Measurements from ENCODE around the gene PHF2.

Gene PHF2

GRCh38 chr9:93708289-93708986 is 132.1 kb downstream of the PHF2 start:
- no peaks in the 10 kb centered on the region for H3K27me3 ChIP-seq (ENCODE audit: control insufficient read depth, insufficient read depth, low read length)
- H3K9me3 ChIP-seq (ENCODE audit: control insufficient read depth, low read length) = no peaks in the 10 kb centered on the region
- H3K36me3 ChIP-seq (ENCODE audit: control insufficient read depth, insufficient read depth, low read length) = no peaks in the 10 kb centered on the region
- no peak for TF ChIP-seq CTCF (IDR thresholded peaks at IDR 0.05)
- H3K79me2 ChIP-seq = no peaks in the 10 kb centered on the region
- H2AFZ ChIP-seq = no peak overlapping the region
- no peak overlapping the region for H3K9ac ChIP-seq
- H3K4me3 ChIP-seq (ENCODE audit: low read depth, low read length) = no peak overlapping the region
- no peak overlapping the region for H3K4me2 ChIP-seq (ENCODE audit: low read length)
- H3K4me1 ChIP-seq = no peaks in the 10 kb centered on the region
- H3K27ac ChIP-seq = no peak overlapping the region

- Histone ChIP-seq H3K27ac (no peak overlapping the region), H3K27me3 (ENCODE audit: control insufficient read depth, insufficient read depth, low read length) (no peaks in the 10 kb centered on the region), H2AFZ (no peak overlapping the region)
Observed at GRCh38 chr9:93708987-93709302, 132.6 kb downstream of the PHF2 start.

GRCh38 chr9:93709600-93710369 is 133.4 kb downstream of the PHF2 start:
- no peak overlapping the region for H3K27ac ChIP-seq
- H3K9me3 ChIP-seq (ENCODE audit: control insufficient read depth, low read length) = no peaks in the 10 kb centered on the region
- H2AFZ ChIP-seq = no peak overlapping the region
- no peak overlapping the region for H3K9ac ChIP-seq
- no peak overlapping the region for H3K4me2 ChIP-seq (ENCODE audit: low read length)
- no peaks in the 10 kb centered on the region for H3K36me3 ChIP-seq (ENCODE audit: control insufficient read depth, insufficient read depth, low read length)
- H3K27me3 ChIP-seq (ENCODE audit: control insufficient read depth, insufficient read depth, low read length) = no peaks in the 10 kb centered on the region
- no peaks in the 10 kb centered on the region for H3K79me2 ChIP-seq
- H3K4me1 ChIP-seq = no peaks in the 10 kb centered on the region
- no peak for TF ChIP-seq CTCF (IDR thresholded peaks at IDR 0.05)
- H3K4me3 ChIP-seq (ENCODE audit: low read depth, low read length) = no peak overlapping the region

More at GRCh38 chr9:93708987-93709302, 132.6 kb downstream of the PHF2 start:
- TF ChIP-seq CTCF (IDR thresholded peaks at IDR 0.05) = no peak
- no peaks in the 10 kb centered on the region for H3K36me3 ChIP-seq (ENCODE audit: control insufficient read depth, insufficient read depth, low read length)
- H3K9ac ChIP-seq = no peak overlapping the region
- no peaks in the 10 kb centered on the region for H3K9me3 ChIP-seq (ENCODE audit: control insufficient read depth, low read length)
- H3K4me2 ChIP-seq (ENCODE audit: low read length) = no peak overlapping the region
- no peaks in the 10 kb centered on the region for H3K4me1 ChIP-seq
- H3K79me2 ChIP-seq = no peaks in the 10 kb centered on the region
- no peak overlapping the region for H3K4me3 ChIP-seq (ENCODE audit: low read depth, low read length)

GRCh38 chr9:93710370-93710723 is 134.0 kb downstream of the PHF2 start:
- Histone ChIP-seq H3K9ac (no peak overlapping the region), H3K9me3 (ENCODE audit: control insufficient read depth, low read length) (no peaks in the 10 kb centered on the region), H3K4me2 (ENCODE audit: low read length) (no peak overlapping the region), H2AFZ (no peak overlapping the region), H3K27ac (no peak overlapping the region), H3K4me1 (no peaks in the 10 kb centered on the region), H3K27me3 (ENCODE audit: control insufficient read depth, insufficient read depth, low read length) (no peaks in the 10 kb centered on the region), H3K79me2 (no peaks in the 10 kb centered on the region), H3K36me3 (ENCODE audit: control insufficient read depth, insufficient read depth, low read length) (no peaks in the 10 kb centered on the region), H3K4me3 (ENCODE audit: low read depth, low read length) (no peak overlapping the region)
- no peak for TF ChIP-seq CTCF (IDR thresholded peaks at IDR 0.05)

- Histone ChIP-seq H3K79me2 (no peaks in the 10 kb centered on the region), H3K27ac (no peak overlapping the region), H3K36me3 (ENCODE audit: control insufficient read depth, insufficient read depth, low read length) (no peaks in the 10 kb centered on the region), H2AFZ (no peak overlapping the region), H3K4me3 (ENCODE audit: low read depth, low read length) (no peak overlapping the region), H3K9me3 (ENCODE audit: control insufficient read depth, low read length) (no peaks in the 10 kb centered on the region), H3K27me3 (ENCODE audit: control insufficient read depth, insufficient read depth, low read length) (no peaks in the 10 kb centered on the region), H3K4me2 (ENCODE audit: low read length) (no peak overlapping the region), H3K9ac (no peak overlapping the region), H3K4me1 (no peaks in the 10 kb centered on the region)
- TF ChIP-seq CTCF (IDR thresholded peaks at IDR 0.05) = no peak
Observed at GRCh38 chr9:93711002-93711401, 134.6 kb downstream of the PHF2 start.
